Measurements from ENCODE around the gene FNIP1.

FNIP1 gene

GRCh38 chr5:131751506-131751905, 45.3 kb downstream of the FNIP1 start:
- H3K9me3 ChIP-seq (replicated peaks in 1 of 11) = peaks cover 0 to 40% (median 20%) of the 10 kb centered on the region in 11 experiments; a peak in 15 of 22 replicates
- no peak for TF ChIP-seq Cebpa-rat (IDR thresholded peaks at IDR 0.05)
- no peak overlapping the region for H3K9ac ChIP-seq
- H3K4me2 ChIP-seq = no peak overlapping the region
- H3K36me3 ChIP-seq = peaks cover 13 to 53% (median 29%) of the 10 kb centered on the region in 11 experiments; a peak in 20 of 22 replicates
- no peaks in the 10 kb centered on the region for H3K27me3 ChIP-seq
- no peak overlapping the region for H3K4me3 ChIP-seq
- H3K4me1 ChIP-seq = peaks cover 0 to 48% (median 16%) of the 10 kb centered on the region in 10 experiments; a peak in 17 of 20 replicates
- no peak overlapping the region for H3K27ac ChIP-seq
- peaks cover 4 to 100% (median 48%) of the 10 kb centered on the region in 11 experiments; a peak in 14 of 22 replicates for H4K20me1 ChIP-seq

- Histone ChIP-seq H3K4me1 (peaks cover 0 to 47% (median 15%) of the 10 kb centered on the region in 10 experiments; a peak in 17 of 20 replicates), H3K4me2 (peak overlapping the region in 1 of 11 experiments; percentile 9; a peak in 1 of 22 replicates), H3K9me3 (replicated peaks in 1 of 11) (peaks cover 0 to 34% (median 20%) of the 10 kb centered on the region in 11 experiments; a peak in 15 of 22 replicates), H4K20me1 (peaks cover 0 to 100% (median 51%) of the 10 kb centered on the region in 11 experiments; a peak in 14 of 22 replicates), H3K9ac (no peak overlapping the region), H3K4me3 (no peak overlapping the region), H3K36me3 (peaks cover 17 to 59% (median 37%) of the 10 kb centered on the region in 11 experiments; a peak in 21 of 22 replicates), H3K27me3 (no peaks in the 10 kb centered on the region), H3K27ac (no peak overlapping the region)
- no peak for TF ChIP-seq Cebpa-rat (IDR thresholded peaks at IDR 0.05)
These were observed 46.9 kb downstream of the FNIP1 start for GRCh38 chr5:131749723-131750470.

GRCh38 chr5:131749138-131749537, 47.7 kb downstream of the FNIP1 start:
- no peaks in the 10 kb centered on the region for H3K27me3 ChIP-seq
- H4K20me1 ChIP-seq = peaks cover 3 to 100% (median 46%) of the 10 kb centered on the region in 11 experiments; a peak in 14 of 22 replicates
- no peak for TF ChIP-seq Cebpa-rat (IDR thresholded peaks at IDR 0.05)
- H3K27ac ChIP-seq = no peak overlapping the region
- H3K36me3 ChIP-seq = peaks cover 21 to 63% (median 37%) of the 10 kb centered on the region in 11 experiments
- no peak overlapping the region for H3K4me3 ChIP-seq
- H3K9ac ChIP-seq = no peak overlapping the region
- H3K4me2 ChIP-seq = peak overlapping the region in 1 of 11 experiments; percentile 9; a peak in 3 of 22 replicates
- peaks cover 0 to 33% (median 20%) of the 10 kb centered on the region in 11 experiments; a peak in 15 of 22 replicates for H3K9me3 ChIP-seq (replicated peaks in 1 of 11)
- H3K4me1 ChIP-seq = peaks cover 0 to 39% (median 15%) of the 10 kb centered on the region in 10 experiments; a peak in 17 of 20 replicates

GRCh38 chr5:131747180-131748105, 49.4 kb downstream of the FNIP1 start:
- H4K20me1 ChIP-seq = peaks cover 0 to 100% (median 41%) of the 10 kb centered on the region in 11 experiments; a peak in 14 of 22 replicates
- H3K4me2 ChIP-seq = peak overlapping the region in 8 of 11 experiments; percentile 3 to 74 (median 62); a peak in 14 of 22 replicates
- peaks cover 0 to 34% (median 15%) of the 10 kb centered on the region in 10 experiments; a peak in 17 of 20 replicates for H3K4me1 ChIP-seq
- peak overlapping the region in 9 of 11 experiments; percentile 7 to 74 (median 53); a peak in 15 of 22 replicates for H3K27ac ChIP-seq
- peaks cover 36 to 68% (median 46%) of the 10 kb centered on the region in 11 experiments for H3K36me3 ChIP-seq
- no peak for TF ChIP-seq Cebpa-rat (IDR thresholded peaks at IDR 0.05)
- no peak overlapping the region for H3K4me3 ChIP-seq
- H3K9me3 ChIP-seq (replicated peaks in 1 of 11) = peaks cover 0 to 21% (median 9%) of the 10 kb centered on the region in 11 experiments; a peak in 14 of 22 replicates
- H3K9ac ChIP-seq = peak overlapping the region in 2 of 11 experiments; percentile 39 to 49; a peak in 5 of 22 replicates
- H3K27me3 ChIP-seq = no peaks in the 10 kb centered on the region

GRCh38 chr5:131746423-131746822, 50.4 kb downstream of the FNIP1 start:
- H3K27me3 ChIP-seq = no peaks in the 10 kb centered on the region
- no peak overlapping the region for H3K27ac ChIP-seq
- peaks cover 0 to 18% (median under 1%) of the 10 kb centered on the region in 11 experiments; a peak in 7 of 22 replicates for H3K9me3 ChIP-seq (replicated peaks in 1 of 11)
- peaks cover 0 to 100% (median 36%) of the 10 kb centered on the region in 11 experiments; a peak in 13 of 22 replicates for H4K20me1 ChIP-seq
- H3K4me3 ChIP-seq = no peak overlapping the region
- H3K4me1 ChIP-seq = peaks cover 0 to 34% (median 15%) of the 10 kb centered on the region in 10 experiments; a peak in 17 of 20 replicates
- no peak overlapping the region for H3K4me2 ChIP-seq
- no peak for TF ChIP-seq Cebpa-rat (IDR thresholded peaks at IDR 0.05)
- no peak overlapping the region for H3K9ac ChIP-seq
- H3K36me3 ChIP-seq = peaks cover 37 to 68% (median 47%) of the 10 kb centered on the region in 11 experiments

GRCh38 chr5:131745703-131746102, 51.1 kb downstream of the FNIP1 start:
- H3K9me3 ChIP-seq (replicated peaks in 1 of 11) = peaks cover 0 to 18% (median 4%) of the 10 kb centered on the region in 11 experiments; a peak in 12 of 22 replicates
- no peak overlapping the region for H3K27ac ChIP-seq
- peaks cover 43 to 73% (median 55%) of the 10 kb centered on the region in 11 experiments for H3K36me3 ChIP-seq
- H3K4me3 ChIP-seq = no peak overlapping the region
- no peak for TF ChIP-seq Cebpa-rat (IDR thresholded peaks at IDR 0.05)
- no peak overlapping the region for H3K4me2 ChIP-seq
- no peak overlapping the region for H3K9ac ChIP-seq
- H3K27me3 ChIP-seq = no peaks in the 10 kb centered on the region
- peaks cover 0 to 100% (median 32%) of the 10 kb centered on the region in 11 experiments; a peak in 13 of 22 replicates for H4K20me1 ChIP-seq
- H3K4me1 ChIP-seq = peaks cover 0 to 34% (median 15%) of the 10 kb centered on the region in 10 experiments; a peak in 17 of 20 replicates

- Histone ChIP-seq H4K20me1 (peaks cover 0 to 100% (median 28%) of the 10 kb centered on the region in 11 experiments; a peak in 13 of 22 replicates), H3K36me3 (peaks cover 46 to 73% (median 60%) of the 10 kb centered on the region in 11 experiments), H3K4me2 (no peak overlapping the region), H3K4me1 (peaks cover 0 to 33% (median 15%) of the 10 kb centered on the region in 10 experiments; a peak in 17 of 20 replicates), H3K9ac (no peak overlapping the region), H3K9me3 (replicated peaks in 1 of 11) (peaks cover 0 to 20% (median 7%) of the 10 kb centered on the region in 11 experiments; a peak in 12 of 22 replicates), H3K27me3 (no peaks in the 10 kb centered on the region), H3K27ac (no peak overlapping the region), H3K4me3 (no peak overlapping the region)
- no peak for TF ChIP-seq Cebpa-rat (IDR thresholded peaks at IDR 0.05)
These were observed 51.7 kb downstream of the FNIP1 start for GRCh38 chr5:131745155-131745554.

GRCh38 chr5:131740477-131740876, 56.3 kb downstream of the FNIP1 start:
- Histone ChIP-seq H3K4me1 (no peaks in the 10 kb centered on the region), H3K27me3 (no peaks in the 10 kb centered on the region), H4K20me1 (peaks cover 0 to 91% (median 6%) of the 10 kb centered on the region in 11 experiments; a peak in 12 of 22 replicates), H3K27ac (no peak overlapping the region), H3K36me3 (peaks cover 78 to 97% (median 90%) of the 10 kb centered on the region in 11 experiments), H3K9me3 (replicated peaks in 1 of 11) (peaks cover 6 to 35% (median 27%) of the 10 kb centered on the region in 11 experiments; a peak in 21 of 22 replicates), H3K4me3 (no peak overlapping the region), H3K4me2 (no peak overlapping the region), H3K9ac (no peak overlapping the region)
- TF ChIP-seq Cebpa-rat (IDR thresholded peaks at IDR 0.05) = no peak
